C4-2B (cell line): ENCODE data around the gene SNX24.
A peak's percentile ranks its signal among the peaks of the same experiment; 100 is the strongest.

Source experiments
- H3K27ac ChIP-seq: fragments of 450-650 bp; 2 replicates; pipeline ENCODE4 v1.5.1; 2017
- ZFX ChIP-seq: fragments of 450-650 bp; IDR thresholded peaks from 2 replicates; pipeline ENCODE4 v1.6.1; 2017
- TF ChIP-seq, protein P1 (sequence below): fragments of 450-650 bp; conservative IDR thresholded peaks from 2 replicates; pipeline ENCODE4 v1.5.1; 2017; ENCODE audit warnings: mild to moderate bottlenecking

SNX24 gene

DNA sequence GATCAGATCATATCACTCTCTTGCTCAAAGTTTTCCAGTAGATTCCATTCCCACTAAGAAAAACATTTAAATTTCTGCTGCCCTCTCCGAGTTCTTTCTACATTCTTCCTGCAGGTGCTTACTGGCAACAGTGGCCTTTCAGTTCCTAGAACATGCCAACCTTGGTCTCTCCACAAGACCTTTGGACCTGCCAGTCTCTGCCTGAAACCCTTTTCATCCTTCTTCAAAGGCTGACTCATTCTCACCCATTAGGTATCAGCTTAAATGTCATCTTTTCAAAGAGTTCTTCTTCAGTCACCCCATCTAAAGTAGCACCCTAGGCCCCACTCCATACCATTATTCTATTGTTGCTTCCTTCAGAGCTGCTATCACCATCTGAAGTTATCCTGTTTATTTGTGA, 169.3 kb downstream of the SNX24 start:
- TF ChIP-seq, protein P1, sequence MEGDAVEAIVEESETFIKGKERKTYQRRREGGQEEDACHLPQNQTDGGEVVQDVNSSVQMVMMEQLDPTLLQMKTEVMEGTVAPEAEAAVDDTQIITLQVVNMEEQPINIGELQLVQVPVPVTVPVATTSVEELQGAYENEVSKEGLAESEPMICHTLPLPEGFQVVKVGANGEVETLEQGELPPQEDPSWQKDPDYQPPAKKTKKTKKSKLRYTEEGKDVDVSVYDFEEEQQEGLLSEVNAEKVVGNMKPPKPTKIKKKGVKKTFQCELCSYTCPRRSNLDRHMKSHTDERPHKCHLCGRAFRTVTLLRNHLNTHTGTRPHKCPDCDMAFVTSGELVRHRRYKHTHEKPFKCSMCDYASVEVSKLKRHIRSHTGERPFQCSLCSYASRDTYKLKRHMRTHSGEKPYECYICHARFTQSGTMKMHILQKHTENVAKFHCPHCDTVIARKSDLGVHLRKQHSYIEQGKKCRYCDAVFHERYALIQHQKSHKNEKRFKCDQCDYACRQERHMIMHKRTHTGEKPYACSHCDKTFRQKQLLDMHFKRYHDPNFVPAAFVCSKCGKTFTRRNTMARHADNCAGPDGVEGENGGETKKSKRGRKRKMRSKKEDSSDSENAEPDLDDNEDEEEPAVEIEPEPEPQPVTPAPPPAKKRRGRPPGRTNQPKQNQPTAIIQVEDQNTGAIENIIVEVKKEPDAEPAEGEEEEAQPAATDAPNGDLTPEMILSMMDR = no peak
- TF ChIP-seq ZFX = no peak
- H3K27ac ChIP-seq = no peak overlapping the region

DNA sequence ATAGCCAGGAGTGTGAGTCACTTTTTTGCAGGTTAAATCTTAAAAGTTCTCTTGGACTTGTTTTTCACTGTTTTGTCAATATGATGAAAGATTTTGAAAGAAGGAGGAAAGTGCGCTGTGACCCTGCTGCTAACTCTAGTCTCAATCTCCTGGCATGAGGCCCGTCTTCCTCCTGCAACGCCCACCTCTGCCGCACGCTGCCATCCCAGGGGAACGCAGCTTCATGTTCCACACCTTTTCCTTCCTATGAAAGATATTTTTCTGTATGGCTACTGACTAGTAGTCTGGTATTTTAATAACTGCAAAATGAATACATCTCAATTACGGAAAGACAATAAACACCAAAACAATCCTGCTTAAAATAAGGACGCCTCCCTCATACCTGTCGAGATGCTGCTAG, 182.8 kb downstream of the SNX24 start:
- H3K27ac ChIP-seq = no peak overlapping the region
- TF ChIP-seq, protein P1 = no peak
- no peak for TF ChIP-seq ZFX

DNA sequence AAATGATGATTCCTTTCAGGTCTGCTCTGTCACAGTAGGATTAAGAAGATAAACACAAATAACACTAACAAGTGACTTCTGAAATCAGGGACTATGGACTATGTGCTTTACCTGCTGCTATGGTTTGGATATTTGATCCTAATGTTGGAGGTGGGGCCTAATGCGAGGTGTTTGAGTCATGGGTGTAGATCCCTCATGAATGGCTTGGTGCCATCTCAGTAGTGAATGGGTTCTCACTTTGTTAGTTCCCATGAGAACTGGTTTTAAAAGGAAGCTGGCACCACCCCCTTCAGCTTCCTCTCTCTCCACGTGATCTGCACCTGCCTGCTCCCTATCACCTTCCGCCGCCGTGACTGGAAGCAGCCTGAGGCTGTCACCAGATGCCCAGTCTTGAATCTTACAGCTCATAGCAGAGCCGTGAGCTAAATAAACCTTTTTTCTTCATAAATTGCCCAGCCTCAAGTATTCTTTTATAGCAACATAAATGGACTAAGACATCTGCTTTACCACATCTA, 187.8 kb downstream of the SNX24 start:
- H3K27ac ChIP-seq = no peak overlapping the region
- TF ChIP-seq ZFX = no peak

DNA sequence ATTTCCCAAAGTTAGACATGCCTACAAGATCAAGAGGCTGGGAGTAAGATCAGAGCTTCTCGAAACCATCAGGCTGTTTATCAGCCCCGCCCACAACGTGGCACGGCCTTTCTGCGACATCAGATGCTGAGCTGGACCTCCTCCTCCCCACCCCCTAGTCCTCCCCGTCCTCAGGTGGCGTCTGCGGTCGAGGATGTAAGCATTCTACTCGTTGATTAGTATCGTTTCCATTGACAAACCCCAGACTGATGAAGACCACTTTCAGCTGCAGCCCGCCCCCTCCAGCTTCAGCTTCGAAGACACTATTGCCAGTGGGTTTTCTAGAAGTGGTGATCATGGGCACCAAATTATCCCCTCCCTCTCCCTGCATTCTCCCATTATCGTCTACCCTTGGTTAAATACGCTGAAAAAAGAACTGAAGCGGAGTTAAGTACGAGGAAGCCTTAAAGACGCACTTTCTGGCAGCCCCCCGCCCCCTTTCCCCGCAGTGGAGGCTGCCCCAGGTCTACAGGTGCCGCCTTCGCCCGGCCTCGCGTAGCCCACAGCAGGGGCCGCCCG, 190.0 kb downstream of the SNX24 start:
- no peak for TF ChIP-seq ZFX
- TF ChIP-seq, protein P1 = no peak
- peak overlapping the region; percentile 81 for H3K27ac ChIP-seq

DNA sequence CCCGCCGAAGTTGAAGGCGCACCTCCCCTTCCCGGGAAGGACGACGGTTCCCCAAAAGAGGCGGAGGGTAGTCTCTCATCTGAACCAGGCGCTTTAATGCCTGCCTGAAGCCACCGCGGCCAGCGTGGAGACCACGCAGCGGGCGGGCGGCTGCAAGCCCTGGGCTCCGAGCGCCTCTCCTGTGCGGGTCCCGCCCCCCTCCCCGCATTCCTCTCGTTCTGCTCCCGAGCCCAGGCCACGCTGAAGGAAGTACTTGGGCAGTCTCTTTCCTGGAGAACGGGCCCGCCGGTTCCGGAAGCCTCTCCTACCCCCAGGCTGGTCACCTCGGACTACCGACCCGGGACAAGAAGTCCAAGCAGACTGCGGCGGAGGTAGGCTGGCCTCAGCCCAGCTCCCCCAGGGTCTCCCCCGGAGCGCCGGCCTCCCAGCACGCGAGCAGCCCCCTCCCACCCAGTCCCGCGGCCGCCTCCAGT, 190.5 kb downstream of the SNX24 start:
- H3K27ac ChIP-seq = peak overlapping the region; percentile 81
- no peak for TF ChIP-seq ZFX
- TF ChIP-seq, protein P1 = no peak

DNA sequence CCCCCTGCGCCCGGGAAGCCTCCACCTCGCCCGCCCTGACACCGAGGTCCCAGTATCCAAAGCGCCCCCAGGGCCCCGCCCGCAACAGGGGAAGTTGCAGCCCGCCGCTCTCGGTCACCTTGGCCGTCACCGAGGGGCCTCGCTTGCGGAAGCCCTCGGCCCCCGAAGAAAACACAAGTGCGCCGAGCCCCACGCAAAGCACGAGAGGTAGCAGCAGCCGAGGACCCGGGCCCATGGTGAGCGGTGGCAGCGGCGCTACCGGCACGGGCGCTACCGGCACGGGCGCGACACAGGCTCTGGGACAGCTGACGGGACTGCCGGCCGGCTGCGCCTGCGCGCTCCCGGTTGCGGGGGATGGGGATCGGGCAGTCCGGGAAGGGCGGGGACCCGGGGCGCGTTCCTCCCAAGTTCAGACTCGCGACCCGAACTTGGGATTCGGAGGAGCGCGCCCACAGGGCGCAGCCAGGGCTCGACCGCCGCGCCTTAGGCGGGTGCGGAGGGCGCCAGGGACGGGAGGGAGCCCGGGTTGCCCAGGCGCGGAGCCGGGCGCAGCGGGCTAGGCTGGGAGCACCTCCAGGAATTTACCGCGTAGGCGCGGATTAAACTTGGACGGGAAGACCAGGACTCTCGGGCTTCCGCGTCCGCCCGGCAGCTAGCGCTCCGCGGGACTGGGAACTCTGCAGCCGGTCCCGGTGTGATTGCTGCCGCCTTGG, 191.1 kb downstream of the SNX24 start, which contains the start of gene PPIC:
PPIC (minus strand) TSS at position 335 of the 713 bp plus-strand sequence; CDS start at position 235, 100 bp downstream.
- peak; percentile 38 for TF ChIP-seq ZFX
- TF ChIP-seq, protein P1 = no peak
- H3K27ac ChIP-seq = peak within 1 kb of the TSS; percentile 81

DNA sequence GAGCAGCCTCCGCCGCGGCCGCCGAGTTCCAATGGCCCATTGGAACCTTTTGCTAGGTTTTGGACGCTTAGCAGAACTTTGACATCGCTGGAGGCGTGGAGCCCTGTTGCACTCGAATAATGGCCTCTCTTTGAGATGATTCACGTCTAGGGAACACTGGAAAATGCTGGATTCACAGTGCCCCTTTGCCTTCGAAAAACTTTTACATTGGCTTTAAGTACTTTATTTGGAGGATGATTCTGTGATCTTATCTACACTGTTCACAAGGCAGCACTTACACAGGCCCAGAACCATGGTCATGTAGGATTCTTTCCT, 191.6 kb downstream of the SNX24 start:
- TF ChIP-seq, protein P1 = no peak
- no peak for TF ChIP-seq ZFX
- peak overlapping the region; percentile 81 for H3K27ac ChIP-seq
